ENCODE measurements around the gene MPO. TPM values are rescaled to one million over a fixed set of nuclear protein-coding genes. Genes with fewer than 3 reads are reported as not detected.

Gene MPO
- total and polyA plus RNA-seq, 9 donors: 0.02 to 0.67 (median 0.11) TPM; not detected in 4

DNA sequence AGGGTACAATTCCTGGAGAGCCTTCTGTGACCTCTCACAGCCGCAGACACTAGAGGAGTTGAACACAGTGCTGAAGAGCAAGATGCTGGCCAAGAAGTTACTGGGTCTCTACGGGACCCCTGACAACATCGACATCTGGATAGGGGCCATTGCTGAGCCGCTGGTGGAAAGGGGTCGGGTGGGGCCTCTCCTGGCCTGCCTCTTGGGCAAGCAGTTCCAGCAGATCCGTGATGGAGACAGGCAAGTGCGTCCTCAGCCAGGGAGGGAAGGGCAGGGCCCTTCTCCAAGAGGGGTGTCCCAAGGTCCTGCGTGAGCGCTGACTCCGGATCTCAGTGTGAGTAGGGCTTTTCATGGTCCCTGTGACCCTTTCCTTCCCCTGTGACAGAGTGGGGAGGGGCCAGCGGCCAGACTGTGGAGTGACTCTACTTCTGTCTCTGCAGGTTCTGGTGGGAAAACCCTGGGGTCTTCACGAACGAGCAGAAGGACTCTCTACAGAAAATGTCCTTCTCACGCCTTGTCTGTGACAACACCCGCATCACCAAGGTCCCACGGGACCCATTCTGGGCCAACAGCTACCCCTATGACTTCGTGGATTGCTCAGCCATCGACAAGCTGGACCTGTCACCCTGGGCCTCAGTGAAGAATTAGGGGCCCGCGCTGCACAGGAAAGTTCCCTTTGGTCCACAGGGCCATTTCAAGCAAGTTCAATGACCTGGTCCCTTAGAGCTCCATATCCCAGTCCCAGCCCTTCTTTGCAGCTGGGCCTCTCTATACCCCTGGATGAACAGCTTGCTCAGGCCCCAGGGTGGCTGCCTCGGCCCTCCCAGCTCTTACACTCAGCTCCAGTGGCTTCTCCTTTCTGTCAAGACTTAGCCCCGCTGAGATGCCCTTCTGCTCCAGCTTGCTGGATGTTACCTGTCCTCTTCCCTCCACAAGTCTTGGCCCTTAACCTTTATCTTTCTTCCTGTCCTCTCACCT, 13.1 kb downstream of the MPO start:
- Histone ChIP-seq H3K4me1 (ENCODE audit: insufficient read depth) (no peaks in the 10 kb centered on the region), H3K9me3 (no peaks in the 10 kb centered on the region), H3K27me3 (no peaks in the 10 kb centered on the region), H3K36me3 (no peaks in the 10 kb centered on the region), H3K27ac (no peak overlapping the region), H3K4me3 (no peak overlapping the region)
- WGBS, 3 donors: 79 to 84% (median 83%) methylated on average over 22 of the region's 22 CpGs
- no peak for DNase-seq
- TF ChIP-seq, protein P1, sequence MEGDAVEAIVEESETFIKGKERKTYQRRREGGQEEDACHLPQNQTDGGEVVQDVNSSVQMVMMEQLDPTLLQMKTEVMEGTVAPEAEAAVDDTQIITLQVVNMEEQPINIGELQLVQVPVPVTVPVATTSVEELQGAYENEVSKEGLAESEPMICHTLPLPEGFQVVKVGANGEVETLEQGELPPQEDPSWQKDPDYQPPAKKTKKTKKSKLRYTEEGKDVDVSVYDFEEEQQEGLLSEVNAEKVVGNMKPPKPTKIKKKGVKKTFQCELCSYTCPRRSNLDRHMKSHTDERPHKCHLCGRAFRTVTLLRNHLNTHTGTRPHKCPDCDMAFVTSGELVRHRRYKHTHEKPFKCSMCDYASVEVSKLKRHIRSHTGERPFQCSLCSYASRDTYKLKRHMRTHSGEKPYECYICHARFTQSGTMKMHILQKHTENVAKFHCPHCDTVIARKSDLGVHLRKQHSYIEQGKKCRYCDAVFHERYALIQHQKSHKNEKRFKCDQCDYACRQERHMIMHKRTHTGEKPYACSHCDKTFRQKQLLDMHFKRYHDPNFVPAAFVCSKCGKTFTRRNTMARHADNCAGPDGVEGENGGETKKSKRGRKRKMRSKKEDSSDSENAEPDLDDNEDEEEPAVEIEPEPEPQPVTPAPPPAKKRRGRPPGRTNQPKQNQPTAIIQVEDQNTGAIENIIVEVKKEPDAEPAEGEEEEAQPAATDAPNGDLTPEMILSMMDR (IDR thresholded peaks at IDR 0.05): no peak
- TF ChIP-seq POLR2A (IDR thresholded peaks at IDR 0.05) (no peak), EP300 (IDR thresholded peaks at IDR 0.05) (no peak)
- intact Hi-C loops (cut with DNase I): no loop called here

DNA sequence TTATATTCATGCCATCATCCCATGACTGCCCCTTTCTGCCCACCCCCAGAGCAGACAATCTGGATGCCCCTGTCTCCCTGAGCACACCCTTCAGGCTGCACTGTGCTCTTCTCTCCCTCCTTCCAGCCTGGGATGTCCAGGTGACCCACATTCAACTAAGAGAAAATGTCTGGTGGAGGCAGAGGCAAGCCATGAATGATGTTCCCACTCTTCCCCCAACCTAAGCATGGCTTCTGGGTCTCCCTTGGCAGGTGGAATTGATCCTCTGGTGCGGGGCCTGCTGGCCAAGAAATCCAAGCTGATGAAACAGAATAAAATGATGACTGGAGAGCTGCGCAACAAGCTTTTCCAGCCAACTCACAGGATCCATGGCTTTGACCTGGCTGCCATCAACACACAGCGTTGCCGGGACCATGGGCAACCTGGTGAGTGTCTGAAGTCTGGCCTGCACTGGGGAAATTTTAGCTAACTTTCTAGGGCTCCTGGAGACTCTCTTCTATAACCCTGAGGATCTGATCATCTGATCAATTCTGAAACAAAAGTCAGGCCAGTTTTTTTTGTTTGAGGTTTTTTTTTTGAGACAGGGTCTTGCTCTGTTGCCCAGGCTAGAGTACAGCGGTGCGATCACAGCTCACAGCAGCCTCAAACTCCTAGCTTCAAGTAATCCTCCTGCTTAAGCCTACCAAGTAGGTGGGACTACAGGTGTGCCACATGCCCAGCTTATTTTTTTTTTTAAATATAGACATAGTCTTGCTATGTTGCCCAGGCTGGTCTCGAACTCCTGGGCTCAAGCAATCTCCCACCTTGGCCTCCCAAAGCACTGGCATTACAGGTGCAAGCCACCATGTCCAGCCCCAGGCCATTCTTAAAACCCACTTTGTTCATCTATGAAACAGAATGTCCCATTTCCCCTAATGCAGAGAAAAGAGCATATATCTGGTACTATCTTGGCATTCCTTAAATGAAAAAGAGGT, 14.5 kb downstream of the MPO start:
- DNase-seq: no peak
- H3K36me3 ChIP-seq: no peaks in the 10 kb centered on the region
- H3K9me3 ChIP-seq: no peaks in the 10 kb centered on the region
- no peak overlapping the region for H3K4me3 ChIP-seq
- WGBS, 3 donors: 90 to 95% (median 95%) methylated on average over 7 of the region's 7 CpGs
- no peak overlapping the region for H3K27ac ChIP-seq
- no peaks in the 10 kb centered on the region for H3K4me1 ChIP-seq (ENCODE audit: insufficient read depth)
- TF ChIP-seq EP300 (IDR thresholded peaks at IDR 0.05): no peak
- TF ChIP-seq, protein P1 (IDR thresholded peaks at IDR 0.05): no peak
- no peak for TF ChIP-seq POLR2A (IDR thresholded peaks at IDR 0.05)
- H3K27me3 ChIP-seq: no peaks in the 10 kb centered on the region
- intact Hi-C loops (cut with DNase I): no loop called here

DNA sequence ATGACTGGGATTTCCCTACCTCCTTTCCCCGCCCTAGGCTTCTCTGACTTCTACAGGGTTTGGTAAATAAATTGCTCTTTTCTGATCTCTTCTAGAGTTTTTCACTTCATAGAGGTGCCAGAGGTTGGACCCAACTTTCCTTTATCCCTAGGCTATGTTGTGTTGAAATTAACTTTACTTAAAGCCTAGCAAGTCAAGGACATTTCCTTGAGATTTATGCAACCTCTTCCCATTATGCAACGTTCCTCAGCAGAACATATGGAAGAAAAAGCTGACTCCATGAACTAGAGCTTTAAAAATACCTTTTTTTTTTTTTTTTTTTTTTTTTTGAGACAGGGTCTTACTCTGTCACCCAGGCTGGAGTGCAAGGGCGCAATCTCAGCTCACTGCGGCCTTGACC, 15.5 kb downstream of the MPO start:
- no peaks in the 10 kb centered on the region for H3K4me1 ChIP-seq (ENCODE audit: insufficient read depth)
- H3K36me3 ChIP-seq: no peaks in the 10 kb centered on the region
- no peaks in the 10 kb centered on the region for H3K27me3 ChIP-seq
- no peaks in the 10 kb centered on the region for H3K9me3 ChIP-seq
- H3K27ac ChIP-seq: no peak overlapping the region
- TF ChIP-seq EP300 (IDR thresholded peaks at IDR 0.05): no peak
- TF ChIP-seq, protein P1 (IDR thresholded peaks at IDR 0.05): no peak
- no peak for TF ChIP-seq POLR2A (IDR thresholded peaks at IDR 0.05)
- no peak overlapping the region for H3K4me3 ChIP-seq
- 63 to 71% (median 70%) methylated on average over 4 of the region's 4 CpGs for WGBS, 3 donors
- intact Hi-C loops (cut with DNase I): no loop called here
- no peak for DNase-seq

DNA sequence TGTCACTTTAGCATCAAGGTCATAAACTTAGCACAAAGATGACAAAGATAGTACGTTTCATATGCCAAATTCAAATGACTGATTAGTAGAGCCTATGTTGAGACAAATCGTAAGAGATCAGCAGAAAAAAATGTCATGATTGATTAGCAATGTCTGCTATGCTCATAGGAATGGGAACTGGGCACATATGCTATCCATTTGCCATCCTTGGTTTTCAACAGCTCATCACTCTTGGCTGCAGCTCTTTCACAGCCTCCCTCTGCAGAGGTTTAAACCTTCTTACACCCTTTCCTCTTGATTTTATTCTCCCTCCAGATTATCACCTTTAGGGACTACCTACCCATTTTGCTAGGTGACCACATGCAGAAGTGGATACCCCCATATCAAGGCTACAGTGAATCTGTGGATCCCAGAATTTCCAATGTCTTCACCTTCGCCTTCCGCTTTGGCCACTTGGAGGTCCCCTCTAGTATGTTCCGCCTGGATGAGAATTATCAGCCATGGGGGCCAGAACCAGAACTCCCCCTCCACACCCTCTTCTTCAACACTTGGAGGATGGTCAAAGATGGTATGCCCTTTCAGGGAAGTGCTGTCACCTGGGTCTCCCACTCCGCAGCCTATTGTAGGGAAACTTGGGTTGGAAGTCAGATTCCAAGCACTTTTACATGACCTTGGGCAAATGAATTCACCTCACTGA, 16.2 kb downstream of the MPO start:
- TF ChIP-seq, protein P1 (IDR thresholded peaks at IDR 0.05): no peak
- TF ChIP-seq EP300 (IDR thresholded peaks at IDR 0.05): no peak
- no peaks in the 10 kb centered on the region for H3K9me3 ChIP-seq
- DNase-seq: no peak
- intact Hi-C loops (cut with DNase I): no loop called here
- no peaks in the 10 kb centered on the region for H3K36me3 ChIP-seq
- no peak overlapping the region for H3K27ac ChIP-seq
- H3K4me1 ChIP-seq (ENCODE audit: insufficient read depth): no peaks in the 10 kb centered on the region
- WGBS, 3 donors: 75 to 79% (median 77%) methylated on average over 6 of the region's 6 CpGs
- no peak overlapping the region for H3K4me3 ChIP-seq
- H3K27me3 ChIP-seq: no peaks in the 10 kb centered on the region

Measured in ovary (tissue), 9 donors.